GM19351 (cell line): ENCODE results near the gene E2F8.

Experiments
- ATAC-seq: cut with Tn5 transposase; IDR thresholded peaks from one replicate; pipeline ENCODE4 v1.9.1; 2021; ENCODE audit warnings: mild to moderate bottlenecking, moderate library complexity; ENCODE audit not compliant: unreplicated experiment

The E2F8 gene

DNA sequence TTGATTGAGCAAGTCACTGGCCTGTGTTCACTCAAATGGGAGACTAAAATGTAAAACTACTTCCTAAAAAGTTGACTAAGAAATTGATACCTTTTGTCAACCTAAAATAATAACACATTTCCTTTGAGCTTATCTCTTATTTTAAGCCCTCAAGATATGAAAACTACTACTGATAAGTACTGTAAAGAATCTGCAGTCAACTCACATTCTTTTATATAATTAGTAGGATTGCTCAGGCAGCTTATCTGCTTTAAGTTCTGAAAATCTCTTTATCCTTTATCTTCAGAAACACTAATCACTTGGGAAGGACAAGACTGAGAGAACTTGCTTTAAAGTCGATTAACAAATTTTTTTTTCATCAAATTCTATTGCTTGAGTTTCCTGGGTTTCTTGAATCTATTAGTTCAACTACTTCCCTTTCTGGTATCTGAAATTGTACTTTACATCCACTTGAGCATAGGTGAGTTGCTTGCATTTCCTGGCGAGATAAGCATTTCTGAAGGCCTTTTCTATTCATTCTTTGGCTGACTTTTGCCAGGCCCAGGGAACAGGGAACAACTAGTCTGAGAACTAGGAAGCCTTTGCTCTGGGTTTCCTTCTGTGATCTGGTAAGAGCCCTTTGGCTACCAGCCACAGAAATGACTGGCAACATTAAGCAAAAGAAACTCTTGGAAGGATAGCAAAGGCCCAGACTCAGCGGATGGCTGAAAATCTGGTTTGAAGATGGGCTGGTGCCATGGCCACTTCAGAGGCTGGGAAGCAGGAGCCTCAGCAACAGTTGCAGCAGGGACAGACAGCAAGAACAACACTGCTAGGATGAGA is 19.6 kb downstream of the E2F8 start:
- no peak for ATAC-seq

DNA sequence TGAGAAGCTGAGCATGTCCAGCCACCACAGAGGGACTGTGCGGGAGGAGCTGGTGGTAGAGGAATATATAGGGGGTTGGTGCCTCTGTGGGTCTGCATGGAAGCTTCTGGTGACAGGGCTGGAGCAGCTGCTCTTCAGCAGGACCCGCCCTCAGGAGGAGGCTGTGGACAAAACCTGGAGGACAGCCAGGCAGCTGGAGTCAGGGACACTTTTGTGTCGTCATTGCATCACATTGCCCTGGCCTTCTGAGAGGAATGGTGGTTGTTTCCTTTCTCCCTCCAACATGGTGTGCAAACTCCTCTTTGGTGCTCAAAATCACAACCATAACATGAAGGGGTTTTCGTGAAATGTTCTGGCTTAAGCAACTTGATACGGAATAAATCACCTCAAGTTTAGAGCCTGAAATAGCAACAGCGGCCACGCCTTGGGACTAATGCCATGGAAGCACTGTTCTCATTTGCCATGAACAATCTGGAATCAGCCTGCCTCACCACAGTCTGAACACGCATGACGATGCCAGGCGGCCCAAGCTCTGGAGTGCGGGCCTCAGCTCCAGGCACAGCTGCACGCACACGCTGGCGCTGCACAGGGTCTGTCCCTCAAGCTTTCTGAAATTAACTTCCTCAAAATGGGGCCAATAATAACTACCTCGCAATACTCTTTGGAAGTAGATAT is 21.8 kb downstream of the E2F8 start:
- ATAC-seq = no peak

DNA sequence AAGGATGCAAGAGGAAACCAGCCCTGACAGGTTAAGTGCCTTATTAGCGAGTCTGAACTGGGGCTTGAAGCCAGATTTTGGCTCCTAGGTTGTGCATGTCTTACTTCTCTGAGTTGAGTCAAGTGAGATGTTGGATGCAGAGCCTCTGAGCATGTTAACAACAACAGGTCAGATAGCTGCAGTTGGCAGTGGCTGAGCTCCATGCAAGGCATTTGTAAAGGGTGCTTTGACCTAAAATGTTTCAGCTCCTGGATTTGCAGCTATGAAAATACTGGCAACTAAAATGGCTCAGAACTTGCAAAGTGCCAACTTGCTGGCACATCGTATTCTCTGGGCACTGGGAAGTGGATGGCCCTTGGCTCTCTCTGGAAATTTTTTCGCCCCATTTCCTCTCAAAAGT is 22.5 kb downstream of the E2F8 start:
- ATAC-seq = no peak

GRCh38 chr11:19216709-19217374 is 23.9 kb downstream of the E2F8 start:
- no peak for ATAC-seq

DNA sequence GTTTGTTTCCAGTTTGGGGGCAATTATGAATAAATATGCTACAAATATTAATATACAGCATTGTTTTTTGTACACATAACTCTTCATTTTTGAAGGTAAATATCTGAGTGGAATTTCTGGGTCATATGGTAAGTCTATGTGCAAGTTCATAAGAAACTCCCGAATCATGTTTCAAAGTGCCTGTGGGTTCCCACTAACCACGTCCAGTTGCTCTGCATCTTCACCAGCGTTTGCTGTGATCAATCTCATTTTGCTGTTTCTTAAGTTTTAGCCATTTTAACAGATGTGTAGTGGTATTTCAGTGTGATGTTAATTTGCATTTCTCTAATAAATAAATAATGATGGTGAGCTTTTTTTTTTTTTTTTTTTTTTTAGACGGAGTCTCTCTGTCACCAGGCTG is 24.7 kb downstream of the E2F8 start:
- no peak for ATAC-seq

DNA sequence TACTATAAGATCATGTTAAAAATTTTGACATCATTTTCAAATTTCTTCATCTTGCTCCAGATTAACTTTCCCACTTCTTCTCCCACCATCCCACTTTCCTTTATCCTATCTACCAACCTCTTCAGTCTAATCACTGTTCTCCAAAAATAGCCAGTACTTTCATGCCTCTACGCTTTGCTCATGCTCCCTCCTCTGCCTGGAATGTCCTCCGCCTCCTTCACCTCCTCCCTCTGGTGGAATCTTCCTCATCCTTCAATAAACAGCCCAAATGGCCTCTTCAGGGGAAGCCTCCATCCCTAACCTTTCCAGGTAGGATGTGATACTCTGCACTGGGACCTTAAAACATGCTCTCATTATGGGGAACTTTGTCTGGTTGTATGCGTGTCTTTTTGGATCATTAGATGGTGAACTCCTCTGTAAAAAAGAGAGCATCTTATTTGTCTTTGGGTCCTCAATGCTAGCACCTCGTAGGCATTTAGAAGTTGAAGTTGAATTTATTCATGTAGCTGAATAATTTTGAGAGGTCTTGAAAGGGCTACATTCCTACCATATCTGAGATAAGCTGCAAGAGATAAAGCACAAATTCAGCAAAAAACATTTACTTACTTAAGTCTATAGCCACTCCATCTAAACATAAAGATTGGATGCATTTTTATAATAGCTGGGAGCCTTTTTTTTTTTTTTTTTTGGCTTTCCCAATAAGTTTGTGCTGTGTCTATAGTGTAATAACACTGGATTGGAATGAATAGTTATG is 31.0 kb downstream of the E2F8 start:
- no peak for ATAC-seq

GRCh38 chr11:19208959-19209546 is 31.7 kb downstream of the E2F8 start:
- no peak for ATAC-seq

- no peak for ATAC-seq
These were observed 32.6 kb downstream of the E2F8 start for GRCh38 chr11:19208181-19208580.

GRCh38 chr11:19204836-19205235 is 35.9 kb downstream of the E2F8 start:
- ATAC-seq = no peak

DNA sequence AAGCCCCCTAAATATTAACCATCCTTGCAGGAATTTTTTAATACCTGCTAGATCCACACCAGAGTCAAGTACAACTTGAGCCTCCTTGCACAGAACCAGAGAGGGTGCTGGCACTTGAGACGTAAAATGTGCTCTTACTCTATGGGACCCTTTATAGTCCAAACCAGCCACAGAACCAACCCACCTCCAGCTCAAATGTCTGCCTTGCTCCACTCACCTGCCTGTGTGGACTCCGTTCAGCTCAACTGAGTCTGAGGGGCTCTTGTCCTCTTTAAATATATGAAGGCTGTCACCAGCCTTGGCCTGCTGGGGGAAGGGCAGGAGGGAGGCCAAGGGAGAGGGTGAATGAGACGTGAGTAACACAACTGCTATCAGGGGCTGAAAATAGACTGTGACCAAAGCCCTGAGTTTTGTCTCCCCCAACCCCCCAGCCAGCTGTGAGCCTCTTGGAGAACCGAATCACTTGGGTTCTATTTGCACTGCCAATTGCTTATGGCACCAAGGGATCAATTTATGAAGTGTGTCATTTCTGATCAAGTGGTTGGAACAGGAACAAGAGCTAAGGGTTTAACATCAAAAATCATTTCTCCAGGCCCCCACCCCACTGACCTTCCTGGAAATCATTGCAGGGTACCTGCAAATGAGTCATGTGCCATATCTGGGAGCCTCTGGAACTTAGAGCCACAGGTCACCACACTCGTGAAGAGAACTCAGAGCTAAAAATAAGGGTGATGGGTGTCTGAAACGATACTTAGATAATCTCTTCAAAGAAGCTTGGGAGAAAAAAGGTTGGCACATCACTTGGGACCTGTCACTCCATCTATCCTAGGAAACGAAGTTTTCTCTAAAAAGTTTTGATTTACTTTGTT is 38.8 kb downstream of the E2F8 start, which contains the start of gene CSRP3:
CSRP3 (minus strand) TSS at position 247 of the 869 bp plus-strand sequence. CDS start 9,535 bp downstream, outside the sequence.
- no peak for ATAC-seq

GRCh38 chr11:19200410-19201201 is 40.1 kb downstream of the E2F8 start:
- ATAC-seq = no peak

GRCh38 chr11:19199771-19200170 is 41.0 kb downstream of the E2F8 start:
- ATAC-seq = no peak

DNA sequence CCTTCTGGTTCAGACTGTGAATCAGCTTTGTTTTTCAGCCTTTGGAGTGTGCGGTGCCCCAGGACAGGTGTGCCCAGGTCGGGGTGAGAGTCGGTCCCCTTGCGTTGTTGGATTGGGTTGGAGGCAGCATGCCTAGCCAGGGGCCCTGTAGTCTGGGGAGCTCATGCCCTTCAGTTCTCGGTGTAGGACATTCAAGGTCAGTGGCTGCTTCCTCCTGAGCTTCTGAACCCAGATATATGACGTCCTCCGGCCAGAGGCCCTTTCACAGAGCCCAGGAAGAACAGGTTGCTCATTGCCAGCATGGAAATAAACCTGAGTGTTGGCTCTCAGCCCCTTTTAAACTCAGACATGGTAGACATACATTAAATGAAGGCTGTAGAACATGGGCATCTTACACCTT is 41.7 kb downstream of the E2F8 start:
- no peak for ATAC-seq

DNA sequence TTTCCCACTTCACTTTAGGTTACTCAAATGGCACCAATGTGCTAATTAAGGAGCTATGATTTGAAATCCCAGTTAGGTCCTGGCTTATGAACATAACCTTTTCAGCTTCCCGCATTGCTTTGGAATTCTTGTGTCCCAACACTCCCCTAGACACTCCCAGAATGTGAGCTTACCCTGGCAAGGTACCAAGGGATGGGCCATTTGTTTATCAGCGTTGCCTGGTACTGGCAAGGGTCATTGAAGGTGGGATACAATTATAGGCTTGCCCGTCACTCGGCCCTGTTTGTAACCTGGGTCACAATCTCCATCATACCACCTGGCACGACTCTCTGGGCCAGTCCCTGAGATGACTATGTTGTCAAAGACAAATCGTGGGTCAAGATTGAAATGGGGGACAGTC is 44.3 kb downstream of the E2F8 start:
- ATAC-seq = no peak

DNA sequence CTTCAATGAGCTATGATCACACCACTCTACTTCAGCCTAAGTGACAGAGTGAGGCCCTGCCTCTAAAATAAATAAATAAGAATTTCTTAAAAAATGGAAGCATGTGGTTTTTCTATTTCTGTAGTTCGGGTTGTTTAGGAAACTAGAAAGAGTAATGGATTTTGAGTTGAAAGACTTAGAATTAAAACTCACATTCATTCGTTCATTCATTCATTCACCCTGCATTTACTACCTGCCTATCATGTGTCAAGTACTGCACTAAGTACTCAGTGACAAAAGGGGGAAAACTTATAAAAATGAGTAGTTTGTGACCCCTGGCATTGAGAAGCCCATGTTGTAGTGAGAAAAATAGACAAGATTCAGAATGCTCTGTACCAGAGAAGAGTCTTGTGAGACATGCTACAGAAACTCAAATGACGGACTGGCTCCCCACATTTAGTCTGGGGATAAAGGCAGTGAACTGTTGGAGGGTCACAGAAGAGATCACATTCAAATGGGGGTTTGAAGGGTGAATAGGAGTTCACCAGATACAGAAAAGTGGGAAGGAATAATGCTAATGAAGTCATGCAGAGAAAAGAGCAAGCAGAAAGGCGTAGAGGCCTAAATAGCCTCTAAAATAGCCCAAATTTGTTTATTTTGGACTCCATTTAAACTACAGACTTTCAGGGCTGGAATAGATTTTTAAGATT is 46.0 kb downstream of the E2F8 start:
- no peak for ATAC-seq

GRCh38 chr11:19193916-19194315 is 46.8 kb downstream of the E2F8 start:
- ATAC-seq = no peak

DNA sequence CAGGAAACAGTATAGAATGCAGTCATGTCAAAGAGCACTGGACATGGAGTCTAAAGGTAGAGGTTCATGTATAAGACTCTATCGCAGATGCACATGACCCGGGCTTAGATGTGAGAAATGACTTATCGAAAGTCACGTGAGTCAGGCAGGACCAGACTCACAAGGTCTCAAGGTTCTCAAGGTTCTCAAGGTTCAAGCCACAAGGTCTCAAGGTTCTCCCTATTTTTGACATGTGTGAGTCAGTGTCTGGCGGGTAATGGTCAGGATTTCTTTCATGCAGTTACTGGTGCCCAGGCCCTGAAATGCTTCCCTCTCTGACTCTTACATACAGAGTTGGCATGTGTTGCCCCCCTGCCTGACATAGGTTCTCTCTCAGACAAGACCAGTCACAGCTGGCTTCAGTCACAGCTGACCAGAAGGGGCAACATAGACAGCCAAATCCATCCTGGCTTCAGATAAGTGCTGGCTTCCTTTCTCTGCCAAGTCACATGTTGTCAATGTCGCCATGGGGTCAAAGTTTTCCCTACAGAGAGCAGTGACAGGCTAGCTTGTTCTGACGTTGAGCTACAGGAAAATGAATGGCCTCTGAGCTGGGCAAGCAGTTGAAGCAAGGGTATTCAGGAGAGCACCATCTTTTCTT is 49.1 kb downstream of the E2F8 start:
- ATAC-seq = no peak

- no peak for ATAC-seq
These were observed 52.9 kb downstream of the E2F8 start for GRCh38 chr11:19187833-19188258.
